HL-60 (cell line): Measurements from ENCODE around the gene FNIP2.

Experiments used
- CTCF ChIP-seq: IDR thresholded peaks from one replicate; pipeline ENCODE4 v1.5.1; 2011; ENCODE audit warnings: low read length, control low read depth, inconsistent platforms; ENCODE audit not compliant: insufficient read depth
- GABPA ChIP-seq: IDR thresholded peaks from 2 replicates; pipeline ENCODE4 v1.6.1; 2012; ENCODE audit warnings: low read depth
- POLR2AphosphoS5 ChIP-seq: IDR thresholded peaks from 2 replicates; pipeline ENCODE4 v1.6.1; 2012; ENCODE audit warnings: low read depth
- SPI1 ChIP-seq: IDR thresholded peaks from 2 replicates; pipeline ENCODE4 v1.6.1; 2012; ENCODE audit warnings: low read depth, mild to moderate bottlenecking, borderline replicate concordance
- TF ChIP-seq, protein P1 (sequence below): IDR thresholded peaks from 2 replicates; pipeline ENCODE4 v1.6.1; 2012; ENCODE audit warnings: low read depth; ENCODE audit not compliant: insufficient replicate concordance

GRCh38 chr4:158823461-158823873 is 54.6 kb downstream of the FNIP2 start:
- TF ChIP-seq CTCF (no peak), POLR2AphosphoS5 (no peak), SPI1 (no peak), GABPA (no peak)
- TF ChIP-seq, protein P1, sequence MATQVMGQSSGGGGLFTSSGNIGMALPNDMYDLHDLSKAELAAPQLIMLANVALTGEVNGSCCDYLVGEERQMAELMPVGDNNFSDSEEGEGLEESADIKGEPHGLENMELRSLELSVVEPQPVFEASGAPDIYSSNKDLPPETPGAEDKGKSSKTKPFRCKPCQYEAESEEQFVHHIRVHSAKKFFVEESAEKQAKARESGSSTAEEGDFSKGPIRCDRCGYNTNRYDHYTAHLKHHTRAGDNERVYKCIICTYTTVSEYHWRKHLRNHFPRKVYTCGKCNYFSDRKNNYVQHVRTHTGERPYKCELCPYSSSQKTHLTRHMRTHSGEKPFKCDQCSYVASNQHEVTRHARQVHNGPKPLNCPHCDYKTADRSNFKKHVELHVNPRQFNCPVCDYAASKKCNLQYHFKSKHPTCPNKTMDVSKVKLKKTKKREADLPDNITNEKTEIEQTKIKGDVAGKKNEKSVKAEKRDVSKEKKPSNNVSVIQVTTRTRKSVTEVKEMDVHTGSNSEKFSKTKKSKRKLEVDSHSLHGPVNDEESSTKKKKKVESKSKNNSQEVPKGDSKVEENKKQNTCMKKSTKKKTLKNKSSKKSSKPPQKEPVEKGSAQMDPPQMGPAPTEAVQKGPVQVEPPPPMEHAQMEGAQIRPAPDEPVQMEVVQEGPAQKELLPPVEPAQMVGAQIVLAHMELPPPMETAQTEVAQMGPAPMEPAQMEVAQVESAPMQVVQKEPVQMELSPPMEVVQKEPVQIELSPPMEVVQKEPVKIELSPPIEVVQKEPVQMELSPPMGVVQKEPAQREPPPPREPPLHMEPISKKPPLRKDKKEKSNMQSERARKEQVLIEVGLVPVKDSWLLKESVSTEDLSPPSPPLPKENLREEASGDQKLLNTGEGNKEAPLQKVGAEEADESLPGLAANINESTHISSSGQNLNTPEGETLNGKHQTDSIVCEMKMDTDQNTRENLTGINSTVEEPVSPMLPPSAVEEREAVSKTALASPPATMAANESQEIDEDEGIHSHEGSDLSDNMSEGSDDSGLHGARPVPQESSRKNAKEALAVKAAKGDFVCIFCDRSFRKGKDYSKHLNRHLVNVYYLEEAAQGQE: no peak
